Thoracic aorta (tissue), 2 donors: ENCODE measurements around the gene NCKAP5L. TPM values are rescaled to one million over a fixed set of nuclear protein-coding genes. Genes with fewer than 3 reads are reported as not detected.

Experiments used
- ATAC-seq: fragments of 150-250 bp; one replicate; pipeline ENCODE4 v1.8.0; 2017; ENCODE audit warnings: low read depth; ENCODE audit not compliant: insufficient number of reproducible peaks, low FRiP score
- DNase-seq: peaks from one replicate; pipeline ENCODE4 v3.0.0-alpha.2; 2020; ENCODE audit warnings: low spot score
- H3K27ac ChIP-seq, 2 donors: fragments of 200-600 bp; sonication (generic); 1 replicate in 1 of 2; 2 replicates in 1 of 2; pipeline ENCODE4 v1.5.1; 2016; ENCODE audit warnings: mild to moderate bottlenecking in 2 of 2, moderate library complexity in 2 of 2
- H3K27me3 ChIP-seq: fragments of 200-600 bp; sonication (generic); replicated peaks from 2 replicates; pipeline ENCODE4 v1.6.0; 2016; ENCODE audit warnings: mild to moderate bottlenecking; ENCODE audit not compliant: insufficient read depth
- H3K36me3 ChIP-seq: fragments of 200-600 bp; sonication (generic); one replicate; pipeline ENCODE4 v1.5.1; 2016
- H3K4me1 ChIP-seq, 2 donors: fragments of 200-600 bp; sonication (generic); 1 replicate in 1 of 2; 2 replicates in 1 of 2; pipeline versions ENCODE4 v1.5.1 to v1.6.0; 2016; ENCODE audit warnings: low read depth in 2 of 2, mild to moderate bottlenecking in 1 of 2; ENCODE audit not compliant: control insufficient read depth in 1 of 2
- H3K4me3 ChIP-seq: fragments of 200-600 bp; sonication (generic); 2 replicates; pipeline ENCODE4 v1.5.1; 2016; ENCODE audit warnings: mild to moderate bottlenecking
- H3K9me3 ChIP-seq: fragments of 200-600 bp; sonication (generic); 2 replicates; pipeline ENCODE4 v1.5.1; 2016
- total RNA-seq, 2 donors: library from RNA; depleted of rRNA; stranded (reverse); fragments of >200 nt; gene quantifications; one replicate each; pipeline versions ENCODE4 v1.1.0 to v1.2.3, GENCODE V29; 2016
- TF ChIP-seq, protein P1 (sequence below): fragments of 200-600 bp; sonication (generic); IDR thresholded peaks from one replicate; pipeline ENCODE4 v1.5.1; 2019; ENCODE audit warnings: antibody characterized with exemption

Gene NCKAP5L
- total RNA-seq, 2 donors from 2014 or later, result 34.9 to 38.0 TPM

DNA sequence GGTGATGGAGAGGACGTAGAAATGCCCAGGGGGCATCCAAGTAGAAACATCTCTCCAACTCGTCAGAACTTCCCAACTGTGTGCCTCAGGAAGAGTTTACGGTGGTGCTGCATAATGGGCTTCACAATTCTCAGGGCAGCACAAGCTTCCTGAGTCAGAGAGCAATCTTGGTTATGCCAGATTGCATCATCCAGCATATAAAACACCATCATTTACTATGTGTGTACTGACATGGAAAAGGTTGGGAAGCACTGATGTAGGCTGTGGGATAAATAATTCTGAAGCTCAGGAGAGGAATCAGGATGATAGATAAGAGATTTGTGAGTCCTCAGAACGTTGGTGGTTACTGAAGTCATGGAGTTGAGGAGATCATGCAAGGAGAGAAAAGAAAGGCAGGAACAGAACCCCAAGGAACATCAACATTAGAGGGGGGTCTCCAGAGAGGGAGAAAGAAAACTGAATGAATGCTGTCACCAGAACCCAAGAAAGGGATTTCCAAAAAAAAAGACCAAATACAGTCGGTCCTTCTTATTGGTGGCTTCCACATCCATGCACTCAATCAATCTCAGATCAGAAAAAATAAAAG is 4.7 kb upstream of the NCKAP5L start:
- TF ChIP-seq, protein P1, sequence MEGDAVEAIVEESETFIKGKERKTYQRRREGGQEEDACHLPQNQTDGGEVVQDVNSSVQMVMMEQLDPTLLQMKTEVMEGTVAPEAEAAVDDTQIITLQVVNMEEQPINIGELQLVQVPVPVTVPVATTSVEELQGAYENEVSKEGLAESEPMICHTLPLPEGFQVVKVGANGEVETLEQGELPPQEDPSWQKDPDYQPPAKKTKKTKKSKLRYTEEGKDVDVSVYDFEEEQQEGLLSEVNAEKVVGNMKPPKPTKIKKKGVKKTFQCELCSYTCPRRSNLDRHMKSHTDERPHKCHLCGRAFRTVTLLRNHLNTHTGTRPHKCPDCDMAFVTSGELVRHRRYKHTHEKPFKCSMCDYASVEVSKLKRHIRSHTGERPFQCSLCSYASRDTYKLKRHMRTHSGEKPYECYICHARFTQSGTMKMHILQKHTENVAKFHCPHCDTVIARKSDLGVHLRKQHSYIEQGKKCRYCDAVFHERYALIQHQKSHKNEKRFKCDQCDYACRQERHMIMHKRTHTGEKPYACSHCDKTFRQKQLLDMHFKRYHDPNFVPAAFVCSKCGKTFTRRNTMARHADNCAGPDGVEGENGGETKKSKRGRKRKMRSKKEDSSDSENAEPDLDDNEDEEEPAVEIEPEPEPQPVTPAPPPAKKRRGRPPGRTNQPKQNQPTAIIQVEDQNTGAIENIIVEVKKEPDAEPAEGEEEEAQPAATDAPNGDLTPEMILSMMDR, result no peak
- H3K4me3 ChIP-seq, result no peak overlapping the region
- no peak for DNase-seq
- no peak overlapping the region for H3K27ac ChIP-seq
- H3K36me3 ChIP-seq, result no peaks in the 10 kb centered on the region
- ATAC-seq, result no peak
- H3K9me3 ChIP-seq, result no peaks in the 10 kb centered on the region
- H3K4me1 ChIP-seq, result peaks cover 6 to 7% of the 10 kb centered on the region in 2 donors
- no peaks in the 10 kb centered on the region for H3K27me3 ChIP-seq

DNA sequence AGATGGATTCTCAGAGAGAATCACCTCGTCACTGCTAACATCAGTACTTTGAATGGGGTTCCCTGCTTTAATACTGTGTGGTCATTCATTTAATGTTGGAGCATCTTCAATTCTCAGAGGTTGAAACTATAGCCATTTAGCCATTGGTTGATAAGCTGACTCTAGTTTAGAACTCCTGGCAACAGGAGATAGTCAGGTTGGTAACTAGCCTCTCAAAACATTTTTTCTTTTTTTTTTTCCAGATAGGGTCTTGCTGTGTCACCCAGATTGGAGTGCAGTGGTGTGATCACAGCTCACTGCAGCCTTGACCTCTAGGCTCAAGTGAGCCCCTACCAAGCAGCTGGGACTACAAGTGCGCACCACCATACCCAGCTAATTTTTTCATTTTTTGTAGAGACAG is 3.5 kb upstream of the NCKAP5L start:
- no peaks in the 10 kb centered on the region for H3K9me3 ChIP-seq
- no peak overlapping the region for H3K27ac ChIP-seq
- H3K27me3 ChIP-seq, result no peaks in the 10 kb centered on the region
- H3K4me1 ChIP-seq, result peaks cover 12 to 15% of the 10 kb centered on the region in 2 donors
- no peak overlapping the region for H3K4me3 ChIP-seq
- TF ChIP-seq, protein P1, result no peak
- H3K36me3 ChIP-seq, result no peaks in the 10 kb centered on the region
- ATAC-seq (no peak), DNase-seq (no peak)

DNA sequence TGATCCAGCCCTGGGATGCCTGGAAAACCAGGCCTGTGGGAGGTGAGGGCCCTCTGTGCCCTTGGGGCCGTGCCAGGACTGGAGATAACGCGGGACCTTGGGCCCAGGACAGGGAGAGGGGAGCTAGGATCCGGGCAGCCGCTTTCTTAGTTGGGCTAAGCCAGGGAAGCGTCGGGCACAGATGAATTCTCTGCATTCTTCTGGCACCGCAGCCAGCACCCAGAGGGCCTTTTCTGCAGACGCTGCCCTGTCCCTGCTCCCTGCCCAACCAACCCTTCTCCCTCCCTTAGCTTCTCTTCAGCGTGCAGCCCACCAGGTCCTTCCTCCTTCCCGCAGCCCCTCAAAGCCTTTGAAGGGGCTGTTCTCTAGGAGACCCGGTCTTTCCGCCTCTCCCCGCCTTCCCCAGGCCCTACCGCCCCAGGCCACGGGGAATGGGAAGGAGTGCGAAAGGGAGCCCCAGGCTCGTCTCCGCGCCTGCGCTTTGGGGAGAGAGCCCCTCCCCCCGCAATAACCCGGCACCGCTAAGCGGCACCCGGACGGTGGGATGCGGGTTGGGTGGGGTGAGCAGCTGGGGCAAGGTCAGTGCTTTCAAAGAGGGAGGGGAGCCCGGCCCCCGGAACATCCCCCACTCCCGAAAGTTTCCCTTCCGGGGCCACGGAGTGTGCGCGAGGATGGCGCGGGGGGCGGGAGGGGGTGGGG is 663 bp downstream of the NCKAP5L start:
- peaks cover 1% of the 10 kb centered on the region for H3K36me3 ChIP-seq
- H3K4me1 ChIP-seq, result peaks cover 31 to 56% of the 10 kb centered on the region in 2 donors
- H3K27me3 ChIP-seq, result no peaks in the 10 kb centered on the region
- DNase-seq (no peak), ATAC-seq (peak; percentile 29)
- H3K9me3 ChIP-seq, result no peaks in the 10 kb centered on the region
- TF ChIP-seq, protein P1, result no peak
- peak overlapping the region; percentile 94 for H3K4me3 ChIP-seq
- H3K27ac ChIP-seq, result peak overlapping the region; percentile 88 to 93

DNA sequence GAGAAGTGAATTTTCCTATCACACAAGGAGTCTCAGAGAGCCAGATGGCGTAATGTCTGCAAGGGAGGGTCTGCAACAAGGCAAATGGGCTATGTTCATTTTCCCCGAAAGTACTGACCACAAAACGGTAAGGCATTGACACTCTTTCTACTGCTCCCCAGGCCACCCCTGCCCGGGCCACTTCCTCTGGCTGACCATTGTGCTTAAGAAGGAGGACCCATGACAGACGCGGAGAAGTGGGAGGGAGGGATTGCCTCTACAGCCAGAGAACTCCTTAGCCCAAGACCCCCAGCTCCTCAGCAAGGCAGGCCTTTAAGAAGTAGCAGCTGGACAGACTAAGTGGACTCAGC is 1.2 kb downstream of the NCKAP5L start:
- Histone ChIP-seq H3K27me3 (no peaks in the 10 kb centered on the region), H3K27ac (peak overlapping the region; percentile 88 to 93), H3K4me1 (peaks cover 31 to 57% of the 10 kb centered on the region in 2 donors), H3K9me3 (no peaks in the 10 kb centered on the region), H3K4me3 (peak overlapping the region; percentile 94), H3K36me3 (peaks cover 7% of the 10 kb centered on the region)
- DNase-seq, result no peak
- no peak for ATAC-seq
- TF ChIP-seq, protein P1, result no peak

DNA sequence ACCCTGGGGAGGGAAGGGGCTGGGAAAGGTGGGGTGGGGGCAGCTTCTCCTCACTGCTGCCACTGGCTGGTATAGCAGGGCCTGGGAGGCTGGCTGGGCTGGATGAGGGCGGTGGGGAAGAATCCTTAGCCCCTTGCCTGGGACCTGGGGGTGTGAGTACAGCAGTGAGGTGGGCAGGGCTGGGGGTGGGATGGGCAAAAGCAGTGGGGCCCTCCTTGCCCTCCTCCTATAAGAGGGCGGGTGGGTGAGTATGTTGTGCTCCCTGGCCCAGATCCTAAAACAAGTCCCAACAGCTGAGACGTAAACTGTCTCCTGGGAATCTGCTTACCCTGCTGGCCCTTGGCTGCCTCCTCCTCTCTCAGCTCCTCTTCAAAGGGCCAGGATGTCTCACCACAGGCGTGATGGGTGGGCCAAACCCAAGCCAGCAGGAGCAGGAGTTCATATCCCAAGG is 2.2 kb downstream of the NCKAP5L start:
- H3K27me3 ChIP-seq, result no peaks in the 10 kb centered on the region
- H3K9me3 ChIP-seq, result no peaks in the 10 kb centered on the region
- DNase-seq (no peak), ATAC-seq (no peak)
- H3K4me1 ChIP-seq, result peaks cover 39 to 57% of the 10 kb centered on the region in 2 donors
- peak overlapping the region; percentile 94 for H3K4me3 ChIP-seq
- H3K27ac ChIP-seq, result peak overlapping the region in 1 of 2 donors; percentile 88
- TF ChIP-seq, protein P1, result no peak
- H3K36me3 ChIP-seq, result peaks cover 12% of the 10 kb centered on the region
